Measurements from ENCODE around the gene MALAT1. TPM values are rescaled to one million over a fixed set of nuclear protein-coding genes. Genes with fewer than 3 reads are reported as not detected.

Gene MALAT1
- 9,497 and 11,655 TPM in 2 replicates for total RNA-seq

GRCh38 chr11:65498977-65499712, at the start of gene MALAT1:
Gene MALAT1, plus strand, starts transcription at chr11:65499045.

GRCh38 chr11:65524741-65525545, 26.1 kb downstream of the MALAT1 start, which contains the start of gene SCYL1:
Gene SCYL1, plus strand, starts transcription at chr11:65525083. Its CDS starts 71 bp downstream, at chr11:65525154.

Small RNA genes lying within 50 kb of the gene (small RNA-seq; reads per million reads assigned to genes)
- gene RF01684 (ENCODE audit: low replicate concordance): not detected

Other genes with a start within 250 kb of the MALAT1 start
- 2.6 and 28.2 TPM in 2 replicates for gene POLA2, start 237.1 kb upstream of the MALAT1 start, total RNA-seq
- gene CDC42EP2, start 184.2 kb upstream of the MALAT1 start, total RNA-seq: 48.4 and 56.9 TPM in 2 replicates
- gene DPF2, start 165.2 kb upstream of the MALAT1 start, total RNA-seq: 49.8 and 57.8 TPM in 2 replicates
- 0.22 TPM in 1 of 2 replicates, not detected in the other for gene TIGD3, start 144.3 kb upstream of the MALAT1 start, total RNA-seq
- 1.1 and 2.0 TPM in 2 replicates for gene SLC25A45, start 116.4 kb upstream of the MALAT1 start, total RNA-seq
- gene FRMD8, start 112.4 kb upstream of the MALAT1 start, total RNA-seq: 51.4 and 72.6 TPM in 2 replicates
- 307 and 308 TPM in 2 replicates for gene NEAT1, start 76.2 kb upstream of the MALAT1 start, total RNA-seq
- 154 and 186 TPM in 2 replicates for gene SCYL1, start 26.0 kb downstream of the MALAT1 start, total RNA-seq
- 26.2 and 55.6 TPM in 2 replicates for gene LTBP3, start 59.3 kb downstream of the MALAT1 start, total RNA-seq
- 44.0 and 79.0 TPM in 2 replicates for gene ZNRD2, start 71.4 kb downstream of the MALAT1 start, total RNA-seq
- gene FAM89B, start 73.5 kb downstream of the MALAT1 start, total RNA-seq: 15.1 and 48.8 TPM in 2 replicates
- 48.8 and 79.2 TPM in 2 replicates for gene EHBP1L1, start 77.0 kb downstream of the MALAT1 start, total RNA-seq
- gene KCNK7, start 96.8 kb downstream of the MALAT1 start, total RNA-seq: not detected in 2 replicates
- gene MAP3K11, start 115.2 kb downstream of the MALAT1 start, total RNA-seq: 30.9 and 42.2 TPM in 2 replicates
- 43.8 and 54.0 TPM in 2 replicates for gene PCNX3, start 116.7 kb downstream of the MALAT1 start, total RNA-seq
- gene SIPA1, start 139.1 kb downstream of the MALAT1 start, total RNA-seq: 20.8 and 72.3 TPM in 2 replicates
- gene RELA, start 163.9 kb downstream of the MALAT1 start, total RNA-seq: 38.5 and 42.7 TPM in 2 replicates
- gene KAT5, start 213.2 kb downstream of the MALAT1 start, total RNA-seq: 51.8 and 60.2 TPM in 2 replicates
- 18.2 and 45.7 TPM in 2 replicates for gene RNASEH2C, start 221.8 kb downstream of the MALAT1 start, total RNA-seq

Data from placental pericyte (primary cell).